GM12878 (cell line): ENCODE data around the gene KIF14. TPM values are rescaled to one million over a fixed set of nuclear protein-coding genes. Genes with fewer than 3 reads are reported as not detected.
A peak's percentile ranks its signal among the peaks of the same experiment; 100 is the strongest.

ENCODE experiments used
- BCL11A ChIP-seq: IDR thresholded peaks from 2 replicates; pipeline ENCODE4 v1.6.1; 2011; ENCODE audit warnings: low read depth, low read length
- BHLHE40 ChIP-seq, 2 experiments: fragments of 450-650 bp in 1 of 2; IDR thresholded peaks; 2 replicates each; pipeline ENCODE4 v1.6.1; 2011 to 2017; ENCODE audit warnings: low read depth in 2 of 2, borderline replicate concordance in 1 of 2, improper control_type of control experiment in 1 of 2, low read length in 1 of 2, mild to moderate bottlenecking in 1 of 2
- CEBPZ ChIP-seq: fragments of 150-350 bp; IDR thresholded peaks from 2 replicates; pipeline ENCODE4 v1.6.1; 2016; ENCODE audit warnings: low read depth, low read length
- HCFC1 ChIP-seq: fragments of 150-350 bp; IDR thresholded peaks from 2 replicates; pipeline ENCODE4 v1.6.1; 2014; ENCODE audit warnings: low read length
- JUNB ChIP-seq: IDR thresholded peaks from 2 replicates; pipeline ENCODE4 v1.6.1; 2016; ENCODE audit warnings: antibody characterized with exemption, mild to moderate bottlenecking
- JUND ChIP-seq: IDR thresholded peaks from 2 replicates; pipeline ENCODE4 v1.6.1; 2012; ENCODE audit warnings: low read depth, mild to moderate bottlenecking, low read length, improper control_type of control experiment, moderate library complexity
- MXI1 ChIP-seq: fragments of 150-350 bp; IDR thresholded peaks from 2 replicates; pipeline ENCODE4 v1.6.1; 2011; ENCODE audit warnings: low read depth, mild to moderate bottlenecking, inconsistent platforms, low read length, improper control_type of control experiment
- PKNOX1 ChIP-seq: fragments of 450-650 bp; IDR thresholded peaks from 2 replicates; pipeline ENCODE4 v1.6.1; 2016; ENCODE audit warnings: mild to moderate bottlenecking
- POLR2AphosphoS2 ChIP-seq: IDR thresholded peaks from 2 replicates; pipeline ENCODE4 v1.6.1; 2011; ENCODE audit warnings: low read depth, mild to moderate bottlenecking, low read length, improper control_type of control experiment, moderate library complexity
- RELB ChIP-seq: fragments of 450-650 bp; IDR thresholded peaks from 2 replicates; pipeline ENCODE4 v1.6.1; 2017; ENCODE audit warnings: low read depth, mild to moderate bottlenecking, moderate library complexity
- SIX5 ChIP-seq: IDR thresholded peaks from 2 replicates; pipeline ENCODE4 v1.6.1; 2011; ENCODE audit warnings: mild to moderate bottlenecking, low read depth, low read length, moderate library complexity; ENCODE audit not compliant: severe bottlenecking
- SKIL ChIP-seq: fragments of 450-650 bp; IDR thresholded peaks from 2 replicates; pipeline ENCODE4 v1.6.1; 2017; ENCODE audit warnings: mild to moderate bottlenecking, low read depth, inconsistent platforms; ENCODE audit not compliant: poor library complexity, severe bottlenecking
- SP1 ChIP-seq: IDR thresholded peaks from one replicate; pipeline ENCODE4 v1.6.1; 2011; ENCODE audit warnings: low read depth, low read length
- TAF1 ChIP-seq: IDR thresholded peaks from 2 replicates; pipeline ENCODE4 v1.6.1; 2011; ENCODE audit warnings: mild to moderate bottlenecking, low read depth, low read length, borderline replicate concordance
- TCF3 ChIP-seq: IDR thresholded peaks from 2 replicates; pipeline ENCODE4 v1.6.1; 2012; ENCODE audit warnings: low read depth, mild to moderate bottlenecking, low read length, borderline replicate concordance; ENCODE audit not compliant: insufficient read depth
- ZBTB4 ChIP-seq: fragments of 450-650 bp; formaldehyde crosslinking; IDR thresholded peaks from 2 replicates; pipeline ENCODE4 v1.4.0; 2022; ENCODE audit warnings: mild to moderate bottlenecking, moderate library complexity
- ZZZ3 ChIP-seq: IDR thresholded peaks from 2 replicates; pipeline ENCODE4 v1.6.1; 2011; ENCODE audit warnings: low read depth; ENCODE audit not compliant: control insufficient read depth, insufficient read length
- polyA plus RNA-seq, 11 experiments: library from polyadenylated mRNA; depleted of rRNA in 4 of 11; unstranded in 6 of 11; stranded (reverse) in 5 of 11; fragments of >200 nt; fragmentation: Nextera tagmentation in 4 of 11; fragmentation: Illumina TruSeq in 1 of 11; extraction: Ambion mirVana in 4 of 11; extraction: Trizol in 1 of 11; gene quantifications; 1 replicate in 1 of 11; 2 replicates in 10 of 11; pipeline versions ENCODE4 v1.2.1 to v1.2.3, GENCODE V29; 2011 to 2016; ENCODE audit warnings: inconsistent platforms in 2 of 11, missing spikeins in 2 of 11, low read depth in 1 of 11
- total RNA-seq, 4 experiments: library from RNA; depleted of rRNA in 3 of 4; stranded (reverse); fragments of >200 nt in 3 of 4; fragmentation: Illumina TruSeq in 1 of 4; extraction: Trizol in 1 of 4; gene quantifications; 2 replicates each; pipeline versions ENCODE4 v1.2.1 to v1.2.3, GENCODE V29; 2013 to 2021

The KIF14 gene
- total and polyA plus RNA-seq, 10 of the 15 experiments (the other 5 are each of a cell fraction or from before 2014, with no cell fraction given) = 6.8 to 25.5 (median 14.4) TPM

GRCh38 chr1:200628223-200628881 lies 7.8 kb upstream of the KIF14 start (continued):
- no peak for TF ChIP-seq ZBTB4 (CRISPR knock-in tag)
- TF ChIP-seq JUND = peak; percentile 16; the same call in 1 of the 2 replicates
- TF ChIP-seq POLR2AphosphoS2 = no peak
- TF ChIP-seq CEBPZ = no peak
- TF ChIP-seq BHLHE40 (IDR thresholded peaks at IDR 0.05; ENCODE audit: borderline replicate concordance in 1 of 2, low read depth in 2 of 2, low read length in 1 of 2) = peak; percentile 72 to 81; a peak in 3 of 4 replicates
- TF ChIP-seq SIX5 = peak; percentile 6
- TF ChIP-seq ZZZ3 = no peak
- peak; percentile 47; the same call in 1 of the 2 replicates for TF ChIP-seq TAF1
- peak; percentile 68 for TF ChIP-seq JUNB
- peak; percentile 41 for TF ChIP-seq BCL11A
- TF ChIP-seq SKIL = peak; percentile 88
- peak; percentile 68; the same call in 1 of the 2 replicates for TF ChIP-seq TCF3
- peak; percentile 58 for TF ChIP-seq SP1
- TF ChIP-seq MXI1 = 0 out of 2 replicates have a peak, but pooled peaks have one; percentile 47
- TF ChIP-seq RELB = peak; percentile 65
- peak; percentile 71 for TF ChIP-seq PKNOX1
- 0 out of 2 replicates have a peak, but pooled peaks have one; percentile 22 for TF ChIP-seq HCFC1
